ENCODE measurements around the gene LSMEM2.
"Not testable (repeated sequence)": the region's sequence is repeated elsewhere in the genome, so short reads cannot be mapped to it uniquely, and the experiment has no call there.

Gene LSMEM2

DNA sequence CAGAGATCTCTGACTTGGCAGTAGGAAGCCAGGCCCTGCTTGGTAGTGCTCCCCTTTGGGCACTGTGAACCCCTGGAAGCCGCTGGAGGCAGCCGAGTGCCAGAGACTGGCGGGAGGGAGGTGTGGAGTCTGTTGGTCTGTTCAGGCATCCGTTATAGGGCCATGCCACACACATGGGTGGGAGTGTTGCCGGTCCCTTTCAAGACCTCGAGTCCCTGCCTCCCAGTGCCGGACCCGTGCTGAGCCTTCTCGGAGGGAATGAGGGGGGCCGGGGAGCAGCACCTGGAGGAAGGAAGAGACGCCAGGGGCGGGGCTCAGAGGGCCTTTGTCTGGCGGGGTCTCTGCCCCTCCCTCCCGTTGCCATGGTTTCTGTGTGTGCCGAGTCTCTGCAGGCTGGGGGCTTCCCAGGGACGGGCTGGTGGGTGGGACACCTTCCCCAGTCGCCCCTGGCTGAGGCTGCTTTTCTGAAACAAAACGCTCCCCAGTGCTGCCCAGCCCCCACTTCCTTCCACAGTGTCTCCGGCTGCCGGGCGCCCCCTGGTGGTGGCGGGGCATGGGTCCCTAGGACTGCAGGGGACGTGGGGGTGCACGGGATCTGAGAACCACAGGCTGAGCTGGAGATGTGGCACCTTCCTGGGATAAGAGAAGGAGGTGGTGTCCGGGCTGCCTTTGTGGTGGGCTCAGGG is 32.9 kb upstream of the LSMEM2 start:
- DNase-seq (ENCODE audit: low read depth), result no peak

DNA sequence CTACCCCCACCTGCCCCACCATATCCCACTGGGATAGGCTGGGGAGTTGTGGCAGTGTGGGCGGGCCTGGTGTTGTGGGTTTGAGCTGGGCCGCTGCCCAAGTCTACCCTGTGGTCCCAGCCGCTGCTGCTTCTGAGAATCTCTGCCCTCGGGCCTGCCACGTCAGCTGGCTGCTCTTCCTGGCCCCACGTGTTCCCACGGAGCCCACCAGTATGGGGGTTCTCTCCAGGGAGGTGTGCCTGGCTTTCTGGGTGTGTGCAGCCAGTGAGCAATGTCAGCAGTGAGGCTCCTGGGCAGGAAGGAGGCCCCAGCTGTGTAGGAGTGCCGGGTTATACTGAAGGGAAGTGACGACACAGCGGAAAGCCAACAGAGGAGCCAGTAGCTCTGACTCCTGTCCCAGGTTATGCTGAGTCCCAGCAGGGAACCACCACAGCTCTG is 32.4 kb upstream of the LSMEM2 start:
- peak; percentile 93 for DNase-seq (ENCODE audit: low read depth)

DNA sequence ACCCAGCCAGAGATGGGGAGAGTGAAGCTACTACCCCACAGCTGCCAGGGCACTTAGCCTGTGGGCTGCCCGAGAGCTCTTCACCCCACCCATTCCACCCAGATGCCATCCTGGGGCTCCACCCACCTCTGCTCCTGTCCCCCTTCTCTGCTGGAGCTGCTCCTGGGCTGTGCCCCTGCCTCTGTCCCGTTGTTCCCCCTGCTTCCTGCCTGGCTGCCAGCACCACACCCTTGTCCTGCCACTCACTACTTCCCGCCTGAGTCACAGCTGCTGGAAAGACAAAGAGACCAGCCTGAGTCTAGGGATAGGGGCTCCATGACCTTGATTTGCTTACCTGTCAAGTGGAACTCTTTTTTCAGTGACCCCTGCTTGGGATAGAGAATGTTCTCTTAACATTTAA is 30.5 kb upstream of the LSMEM2 start:
- DNase-seq (ENCODE audit: low read depth), result no peak

DNA sequence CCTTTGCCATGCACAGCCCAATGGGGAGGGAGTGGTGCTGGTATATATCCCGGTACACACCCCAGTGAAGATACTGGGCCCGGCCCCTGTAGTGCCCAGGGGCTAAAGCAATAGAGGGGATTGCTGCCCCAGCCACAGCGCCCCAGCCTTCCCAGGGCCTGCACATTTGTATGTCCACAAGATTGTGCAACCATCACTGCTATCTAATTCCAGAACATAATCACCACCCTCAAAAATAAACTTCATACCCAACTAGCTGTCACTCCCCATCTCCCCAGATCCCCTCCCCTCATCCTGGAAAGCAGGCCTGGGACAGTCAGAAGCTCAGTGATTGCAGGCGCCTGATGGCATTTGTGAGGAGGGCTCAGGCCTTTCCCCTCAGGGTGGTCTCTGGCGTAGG is 29.4 kb upstream of the LSMEM2 start:
- DNase-seq (ENCODE audit: low read depth), result no peak

DNA sequence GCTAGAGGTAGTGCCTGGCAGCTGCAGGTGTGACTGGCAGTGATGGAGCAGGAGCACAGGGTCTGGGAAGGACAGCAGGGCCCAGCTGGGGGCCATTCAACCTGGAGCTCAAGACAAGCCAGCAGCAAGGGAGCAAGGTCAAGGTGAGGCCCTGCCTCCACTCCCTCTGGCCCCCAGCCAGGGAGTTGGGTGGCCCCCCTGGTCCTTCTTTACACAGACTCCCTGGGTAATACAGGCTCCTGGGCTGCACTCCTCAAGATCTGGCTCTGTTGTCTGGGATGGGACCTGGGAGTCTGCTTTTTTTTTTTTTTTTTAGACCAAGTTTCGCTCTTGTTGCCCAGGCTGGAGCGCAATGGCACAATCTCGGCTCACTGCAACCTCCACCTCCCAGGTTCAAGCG is 28.4 kb upstream of the LSMEM2 start:
- no peak for DNase-seq (ENCODE audit: low read depth)

DNA sequence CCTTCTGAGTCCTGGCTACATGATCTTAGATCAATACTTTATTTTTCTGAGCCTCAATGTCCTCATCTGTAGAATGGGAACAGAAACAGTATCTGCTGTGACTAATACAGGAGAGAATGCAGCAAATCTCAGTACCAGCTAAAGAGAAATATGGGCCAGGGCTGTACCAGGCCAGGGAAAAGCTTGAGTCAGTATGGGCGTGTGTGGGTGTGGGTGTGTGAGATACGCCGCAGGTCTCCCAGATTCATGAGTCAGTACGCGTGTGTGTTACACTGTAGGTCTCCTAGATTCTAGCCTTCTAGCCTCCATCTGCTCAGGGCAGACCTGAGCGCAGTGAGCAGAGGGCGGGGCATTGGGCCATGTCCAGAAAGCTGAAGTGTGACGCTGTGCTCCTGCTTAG is 27.7 kb upstream of the LSMEM2 start:
- DNase-seq (ENCODE audit: low read depth), result peak; percentile 87

DNA sequence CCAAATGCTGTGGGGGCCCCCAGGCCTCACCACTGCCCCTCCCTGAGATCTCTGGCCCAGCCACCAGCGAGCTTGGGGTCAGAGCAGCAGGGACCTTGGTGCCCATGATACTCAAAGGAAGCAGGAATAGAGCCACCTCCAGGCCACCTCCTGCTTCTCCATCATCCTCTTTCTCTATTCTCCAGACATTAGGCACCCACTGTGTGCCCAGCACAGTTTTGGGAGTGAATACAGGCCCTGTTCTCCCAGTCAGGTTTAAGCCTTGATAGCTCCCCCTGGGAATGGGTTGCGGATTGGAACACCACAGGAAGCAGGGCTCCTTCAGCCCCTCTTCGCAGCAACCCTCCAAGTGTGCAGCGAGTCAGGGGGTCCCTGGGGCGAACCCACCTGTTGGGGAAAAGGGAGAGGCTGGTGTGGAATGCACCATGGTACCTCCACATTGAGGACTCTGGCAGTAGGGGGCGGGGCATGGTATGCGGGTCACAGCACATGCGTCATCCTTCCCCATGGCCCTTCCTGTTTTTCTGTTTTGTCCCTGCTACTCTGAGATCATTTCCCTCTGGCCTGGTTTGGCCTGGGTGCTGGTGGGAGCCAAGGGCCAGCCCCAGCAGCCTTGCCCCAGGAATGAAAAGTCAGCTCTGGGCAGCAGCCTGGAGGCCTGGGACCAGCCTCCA is 24.2 kb upstream of the LSMEM2 start:
- no peak for DNase-seq (ENCODE audit: low read depth)

DNA sequence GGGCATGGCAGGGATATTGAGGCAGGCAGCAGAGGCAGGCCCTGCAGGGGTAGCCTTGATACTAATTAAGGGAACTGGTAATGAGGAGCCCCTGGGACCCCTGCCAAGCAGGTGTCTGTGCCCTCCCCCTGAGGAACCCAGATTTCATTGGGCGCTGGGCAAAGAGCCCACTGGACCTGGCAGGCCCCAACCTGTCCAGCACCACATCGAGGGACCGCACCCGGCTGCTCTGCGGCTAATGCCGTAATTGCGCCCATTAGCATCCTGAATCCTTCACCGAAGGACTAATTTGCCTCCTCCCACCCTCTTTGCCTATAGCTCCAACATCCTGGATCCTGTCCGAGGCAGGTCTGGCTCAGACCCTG is 23.7 kb upstream of the LSMEM2 start:
- no peak for DNase-seq (ENCODE audit: low read depth)

DNA sequence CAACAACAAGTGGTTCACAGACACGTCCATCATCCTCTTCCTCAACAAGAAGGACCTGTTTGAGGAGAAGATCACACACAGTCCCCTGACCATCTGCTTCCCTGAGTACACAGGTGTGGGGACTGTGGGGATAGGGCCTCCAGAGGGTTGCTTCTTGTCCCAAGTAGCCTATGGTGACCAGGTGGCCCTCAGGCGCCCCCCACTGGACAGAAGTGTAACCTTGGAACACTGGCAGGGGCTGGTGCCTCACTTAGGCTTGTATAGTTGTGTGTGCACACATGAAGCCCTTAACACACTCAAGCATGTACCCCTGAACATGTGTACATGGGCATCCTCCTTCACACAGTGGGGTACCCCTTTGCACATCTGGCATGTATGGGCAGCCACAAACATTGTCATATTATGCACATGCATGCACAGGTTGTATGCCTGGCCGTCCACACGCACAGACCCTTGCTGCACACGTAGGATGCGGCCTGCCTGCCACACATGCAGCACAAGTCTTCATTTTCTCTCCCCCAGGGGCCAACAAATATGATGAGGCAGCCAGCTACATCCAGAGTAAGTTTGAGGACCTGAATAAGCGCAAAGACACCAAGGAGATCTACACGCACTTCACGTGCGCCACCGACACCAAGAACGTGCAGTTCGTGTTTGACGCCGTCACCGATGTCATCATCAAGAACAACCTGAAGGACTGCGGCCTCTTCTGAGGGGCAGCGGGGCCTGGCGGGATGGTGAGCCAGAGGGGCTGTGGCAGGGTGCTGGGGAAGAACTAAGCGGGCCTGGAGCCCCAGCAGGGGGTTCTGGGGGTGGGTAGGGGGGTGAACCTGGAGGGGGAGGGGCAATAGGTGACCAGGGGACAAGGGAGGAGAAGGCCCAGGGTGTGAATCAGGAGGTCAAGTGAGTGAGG is 21.7 kb upstream of the LSMEM2 start:
- DNase-seq (ENCODE audit: low read depth), result no peak

DNA sequence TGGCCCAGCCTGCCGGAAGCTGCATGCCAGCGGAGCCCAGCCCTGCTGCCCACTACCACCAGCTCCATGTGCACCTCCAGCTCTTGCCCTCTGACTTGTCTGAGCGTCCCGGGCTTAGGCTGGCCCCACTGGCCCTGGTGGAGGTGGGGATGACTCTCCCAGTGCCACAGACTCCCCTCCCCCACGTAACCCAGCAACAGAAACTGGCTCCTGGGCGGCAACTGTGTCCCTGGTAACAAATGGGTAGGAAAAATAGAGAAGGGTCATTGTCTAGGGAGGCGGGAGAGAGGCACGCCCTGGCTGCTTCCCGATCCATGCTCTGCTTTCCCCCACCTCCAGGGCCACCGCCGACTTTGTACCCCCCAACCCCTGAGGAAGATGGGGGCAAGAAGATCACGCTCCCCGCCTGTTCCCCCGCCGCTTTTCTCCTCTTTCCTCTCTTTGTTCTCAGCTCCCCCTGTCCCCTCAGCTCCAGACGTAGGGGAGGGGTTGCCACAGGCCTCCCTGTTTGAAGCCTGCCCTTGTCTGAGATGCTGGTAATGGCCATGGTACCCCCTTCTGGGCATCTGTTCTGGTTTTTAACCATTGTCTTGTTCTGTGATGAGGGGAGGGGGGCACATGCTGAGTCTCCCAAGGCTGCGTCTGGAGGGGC is 20.7 kb upstream of the LSMEM2 start:
- DNase-seq (ENCODE audit: low read depth), result no peak

DNA sequence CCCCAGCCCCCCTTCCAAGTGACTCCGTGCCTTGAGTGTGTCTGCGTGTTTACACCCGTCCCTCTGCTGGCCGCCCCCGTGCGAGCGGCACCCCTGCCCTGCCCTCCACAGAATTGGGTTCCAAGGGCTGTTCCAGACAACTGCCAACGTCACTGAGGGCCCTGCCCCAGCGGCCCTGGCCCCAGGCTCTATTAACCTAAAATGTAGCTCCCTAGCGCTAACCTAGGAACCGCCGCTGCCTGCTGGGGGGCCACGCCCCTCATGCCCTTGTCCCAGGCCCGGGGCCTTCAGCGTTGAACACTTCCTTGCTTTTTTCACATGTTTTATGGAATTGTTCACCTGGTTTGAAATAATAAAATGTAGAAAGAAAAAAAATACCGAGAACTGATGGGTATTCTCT is 19.9 kb upstream of the LSMEM2 start:
- no peak for DNase-seq (ENCODE audit: low read depth)

DNA sequence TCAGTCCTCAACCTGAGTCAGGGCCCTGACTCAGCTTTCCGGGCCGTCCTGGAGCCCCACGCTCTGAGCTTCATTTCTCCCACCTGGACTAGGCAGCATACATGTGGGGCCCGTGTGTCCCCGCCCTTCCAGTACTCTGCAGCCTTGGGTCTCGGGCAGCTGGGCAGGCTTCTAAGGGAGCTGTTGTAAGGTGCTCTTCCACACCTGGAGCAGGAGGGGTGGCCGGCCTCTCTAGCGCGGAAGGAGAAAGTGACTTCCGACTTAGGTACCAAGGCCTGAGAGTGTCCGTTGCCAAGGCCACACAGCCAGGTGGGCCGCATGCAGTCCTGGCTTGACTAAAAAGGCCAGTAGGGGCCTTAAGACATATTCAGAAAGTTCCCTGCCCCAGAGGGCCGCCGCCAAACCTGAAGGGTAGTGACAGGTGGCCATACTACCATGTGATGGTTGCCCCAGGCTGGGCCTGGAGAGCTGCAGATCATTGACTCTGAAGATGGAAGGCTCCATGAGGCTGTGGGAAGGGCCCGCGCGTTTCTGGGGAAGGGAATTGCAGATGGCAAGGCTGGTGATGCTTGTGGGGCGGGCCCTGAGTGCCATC is 19.4 kb upstream of the LSMEM2 start:
- no peak for DNase-seq (ENCODE audit: low read depth)

DNA sequence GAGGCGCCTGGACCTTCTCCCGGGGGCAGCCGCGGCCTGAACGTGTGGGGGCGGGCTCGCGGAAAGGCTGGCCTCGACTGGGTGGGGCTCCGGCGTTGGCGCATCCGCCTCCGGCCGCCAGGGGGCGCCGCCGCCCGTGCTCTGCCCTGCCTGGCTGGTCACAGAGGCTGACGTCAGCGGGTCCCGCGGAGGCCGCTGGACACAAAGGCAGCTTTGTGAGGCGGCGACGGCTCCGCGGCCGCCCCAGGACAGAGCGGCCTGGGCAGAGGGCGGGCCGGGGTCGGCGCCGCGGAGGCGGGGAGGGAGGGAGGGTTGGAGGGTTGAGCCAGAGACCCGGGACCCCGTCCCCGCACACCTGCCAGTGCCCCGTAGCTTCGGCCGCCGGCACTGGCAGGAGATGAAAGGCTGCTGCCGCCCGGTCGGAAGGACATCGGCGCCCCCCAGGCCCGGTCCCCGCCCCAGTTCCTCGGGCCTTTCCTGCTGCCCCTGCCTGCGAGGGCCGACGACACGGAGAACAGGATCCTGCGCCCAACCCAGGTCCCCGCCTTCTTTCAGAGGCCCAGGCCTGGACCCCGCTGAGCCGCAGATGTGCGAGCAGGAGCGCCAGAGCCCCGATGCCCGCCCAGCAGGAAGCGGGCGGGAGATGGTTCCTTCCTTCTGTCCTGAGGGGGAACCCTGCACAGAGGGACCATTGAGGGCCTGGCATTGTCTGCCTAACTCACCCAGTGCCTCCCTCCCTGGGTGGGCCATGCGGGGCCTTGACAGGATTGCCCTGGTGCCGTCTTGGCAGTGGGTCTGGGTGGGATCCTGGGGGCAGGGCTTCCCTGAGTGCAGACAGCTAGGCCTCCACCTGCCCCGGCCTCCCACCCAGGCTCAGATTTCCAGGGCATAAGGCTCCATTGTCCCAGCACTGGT is 18.6 kb upstream of the LSMEM2 start:
- no peak for DNase-seq (ENCODE audit: low read depth)

DNA sequence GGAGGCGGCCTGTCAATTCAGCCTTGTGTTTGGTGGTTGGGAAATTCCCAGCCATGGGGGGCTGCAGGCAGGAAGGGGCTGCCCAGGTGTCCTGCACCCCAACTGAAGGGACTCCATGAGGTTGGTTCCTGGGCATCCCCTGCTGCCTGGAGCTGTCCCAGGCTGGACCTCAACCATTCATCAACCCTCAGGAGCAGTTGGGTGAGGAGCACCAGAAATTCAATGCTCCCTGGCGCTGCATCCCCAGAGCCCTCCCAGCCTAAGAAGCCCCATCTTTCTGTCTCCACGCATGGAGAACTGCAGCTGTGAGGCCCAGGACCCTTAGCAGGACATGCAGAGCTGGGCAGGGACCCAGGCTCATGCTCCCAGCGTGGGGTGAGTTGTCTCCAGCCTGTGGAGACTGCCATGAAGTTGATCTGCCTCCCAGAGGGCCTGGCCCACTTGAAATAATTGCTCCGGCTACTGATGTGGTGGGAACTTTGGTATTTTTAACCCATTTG is 17.9 kb upstream of the LSMEM2 start:
- DNase-seq (ENCODE audit: low read depth), result no peak

DNA sequence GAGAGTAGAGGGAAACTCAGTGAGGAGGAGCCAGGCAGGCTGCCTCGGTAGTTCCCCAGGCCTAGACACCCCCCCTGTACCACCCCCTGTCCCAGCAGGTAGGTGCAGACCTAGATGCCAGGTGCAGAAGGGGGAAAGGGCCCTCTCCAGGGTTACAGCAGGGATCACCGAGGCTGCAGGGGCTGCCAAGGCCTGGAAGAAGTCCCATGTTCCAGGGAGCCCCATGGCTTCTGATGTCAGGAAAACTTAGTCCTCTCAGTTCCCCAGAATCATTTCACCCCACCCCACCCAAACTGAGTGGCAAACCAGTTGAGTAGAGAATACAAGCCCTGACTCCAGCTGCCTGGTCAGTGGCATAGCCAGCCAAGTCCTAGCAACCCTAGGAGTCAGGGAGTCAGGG is 17.4 kb upstream of the LSMEM2 start:
- DNase-seq (ENCODE audit: low read depth), result no peak

DNA sequence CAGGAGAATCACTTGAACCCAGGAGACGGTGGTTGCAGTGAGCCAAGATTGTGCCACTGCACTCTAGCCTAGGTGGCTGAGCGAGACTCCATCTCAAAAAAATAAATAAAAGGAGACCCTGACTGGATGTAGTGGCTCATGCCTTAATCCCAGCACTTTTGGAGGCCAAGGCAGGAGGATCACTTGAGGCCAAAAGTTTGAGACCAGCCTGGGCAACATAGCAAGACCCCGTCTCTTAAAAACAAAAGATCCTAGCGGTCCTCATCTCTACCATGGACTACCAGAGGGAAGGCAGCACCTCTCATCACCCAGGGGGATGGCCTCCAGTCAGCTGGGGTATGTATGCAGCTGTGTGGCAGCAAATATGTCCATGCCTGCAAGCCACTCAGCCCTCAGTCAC is 16.7 kb upstream of the LSMEM2 start:
- not testable (repeated sequence) for DNase-seq (ENCODE audit: low read depth)

DNA sequence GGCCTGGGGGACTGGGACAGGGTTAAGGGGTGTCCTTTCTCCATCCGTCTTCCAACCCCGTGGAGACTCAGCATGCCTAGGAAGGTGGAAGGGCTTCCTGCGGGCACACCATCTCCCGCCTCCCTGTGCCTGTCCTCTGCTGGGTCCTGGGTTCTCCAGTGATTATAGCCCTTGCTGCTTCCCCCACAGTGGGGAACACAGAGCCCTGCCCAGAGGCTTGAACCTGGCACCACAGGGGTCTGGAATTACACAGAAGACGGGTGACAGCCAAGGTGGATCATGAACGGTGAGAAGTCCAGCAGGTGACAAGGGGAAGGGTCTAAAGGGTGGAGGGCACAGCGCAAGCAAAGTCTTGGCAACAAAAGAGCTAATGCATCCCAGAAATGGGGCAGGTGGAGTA is 16.1 kb upstream of the LSMEM2 start:
- no peak for DNase-seq (ENCODE audit: low read depth)

DNA sequence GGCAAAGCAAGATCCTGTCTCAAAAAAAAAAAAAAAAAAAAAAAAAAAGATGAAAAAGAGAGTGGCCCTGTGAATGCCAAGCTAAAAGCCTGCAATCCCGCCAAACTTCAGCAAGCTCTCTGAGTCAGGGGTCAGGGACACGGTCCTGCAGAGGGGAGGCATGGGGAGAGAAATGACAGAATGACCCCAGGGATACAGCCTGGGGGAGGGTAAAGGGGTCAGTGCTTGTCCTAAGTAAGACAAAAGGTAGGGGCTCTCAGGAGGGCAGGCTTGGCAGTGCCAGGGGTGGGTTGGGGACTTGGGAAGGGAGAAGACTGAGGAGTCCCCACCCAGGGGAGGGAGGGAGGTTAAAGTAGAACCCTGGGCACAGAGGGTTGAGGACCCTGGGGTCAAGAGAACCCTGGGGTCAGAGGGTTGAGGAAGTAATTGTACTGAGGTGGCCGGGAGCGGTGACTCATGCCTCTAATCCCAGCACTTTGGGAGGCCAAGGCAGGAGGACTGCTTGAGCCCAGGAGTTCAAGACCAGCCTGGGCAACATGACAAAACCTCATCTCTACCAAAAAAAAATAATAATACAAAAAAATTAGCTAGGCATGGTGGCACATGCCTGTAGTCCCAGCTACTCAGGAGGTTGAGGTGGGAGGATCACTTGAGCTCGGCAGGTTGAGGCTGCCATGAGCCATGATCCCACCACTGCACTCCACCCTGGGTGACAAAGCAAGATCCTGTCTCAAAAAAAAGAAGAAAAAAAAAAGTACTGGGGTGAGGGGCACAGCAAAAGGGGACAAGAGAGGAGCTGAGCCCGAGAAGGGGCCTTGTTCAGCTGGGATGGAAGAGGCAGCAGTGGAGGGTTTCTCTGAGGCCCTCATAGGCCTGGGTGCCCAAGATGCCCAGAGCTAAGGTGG is 15.2 kb upstream of the LSMEM2 start:
- no peak for DNase-seq (ENCODE audit: low read depth)

DNA sequence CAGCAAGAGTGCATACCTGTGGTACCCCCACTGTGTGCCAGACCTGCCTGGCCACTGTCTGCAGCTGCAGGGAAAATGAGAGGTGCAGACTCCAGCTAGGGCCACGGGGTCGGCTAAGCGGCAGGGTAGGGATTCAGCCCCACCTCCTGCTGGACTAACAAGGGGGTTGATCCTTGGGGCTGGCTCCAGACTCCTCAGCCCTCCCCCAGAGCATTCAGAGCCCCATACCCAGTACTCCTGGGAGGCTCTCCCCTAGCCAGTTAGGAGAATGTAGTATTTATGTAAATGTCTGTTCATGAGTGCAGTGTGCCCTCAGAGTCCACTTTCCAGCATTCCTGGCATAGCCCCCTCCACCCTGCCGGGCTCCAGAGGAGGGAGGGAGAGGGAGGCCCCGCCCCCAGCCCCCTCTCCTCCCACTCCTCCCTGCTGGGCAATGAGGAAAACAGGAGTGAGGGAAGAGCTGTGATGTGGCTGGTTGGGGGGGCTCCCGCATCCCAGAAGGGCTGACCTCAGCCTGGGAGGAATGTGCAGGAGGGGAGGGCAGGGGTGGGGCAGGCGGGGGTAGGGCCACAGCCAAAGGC is 14.4 kb upstream of the LSMEM2 start:
- peak; percentile 80 for DNase-seq (ENCODE audit: low read depth)
